Liver (tissue), 3 donors: ENCODE data around the gene PDCD2L.
"Not testable (repeated sequence)": the region's sequence is repeated elsewhere in the genome, so short reads cannot be mapped to it uniquely, and the experiment has no call there.

Experiments used
- CTCF ChIP-seq: fragments of 150-350 bp; IDR thresholded peaks from 2 replicates; pipeline ENCODE4 v1.5.1; 2017; ENCODE audit warnings: improper control_type of control experiment, low read depth, low read length; ENCODE audit not compliant: missing input control
- FOXA1 ChIP-seq: IDR thresholded peaks from 2 replicates; pipeline ENCODE4 v1.6.1; 2016; ENCODE audit warnings: antibody characterized with exemption
- GABPA ChIP-seq, 2 donors: IDR thresholded peaks in 1 of 2; conservative IDR thresholded peaks in 1 of 2; 2 replicates each; pipeline ENCODE4 v1.6.1; 2016; ENCODE audit warnings: antibody characterized with exemption in 2 of 2, mild to moderate bottlenecking in 1 of 2, moderate library complexity in 1 of 2
- HNF4A ChIP-seq, 2 donors: conservative IDR thresholded peaks; 2 replicates each; pipeline ENCODE4 v1.6.1; 2016; ENCODE audit warnings: antibody characterized with exemption in 2 of 2, mild to moderate bottlenecking in 2 of 2
- MAX ChIP-seq: IDR thresholded peaks from 2 replicates; pipeline ENCODE4 v1.6.1; 2016; ENCODE audit warnings: antibody characterized with exemption
- REST ChIP-seq: IDR thresholded peaks from 2 replicates; pipeline ENCODE4 v1.6.1; 2016; ENCODE audit warnings: antibody characterized with exemption, mild to moderate bottlenecking
- RXRA ChIP-seq, 2 donors: IDR thresholded peaks; 2 replicates each; pipeline ENCODE4 v1.6.1; 2017 to 2018; ENCODE audit warnings: antibody characterized with exemption in 2 of 2, mild to moderate bottlenecking in 1 of 2
- SP1 ChIP-seq: IDR thresholded peaks from 2 replicates; pipeline ENCODE4 v1.6.1; 2018; ENCODE audit warnings: antibody characterized with exemption, mild to moderate bottlenecking
- TAF1 ChIP-seq: conservative IDR thresholded peaks from 2 replicates; pipeline ENCODE4 v1.6.1; 2016; ENCODE audit warnings: antibody characterized with exemption, mild to moderate bottlenecking
- YY1 ChIP-seq: IDR thresholded peaks from 2 replicates; pipeline ENCODE4 v1.6.1; 2016; ENCODE audit warnings: antibody characterized with exemption, mild to moderate bottlenecking
- donor health status: healthy.
- donor health status: healthy.

- TF ChIP-seq CTCF; FOXA1; TAF1; SP1; REST; HNF4A (conservative IDR thresholded peaks at IDR 0.05); RXRA (IDR thresholded peaks at IDR 0.05); YY1; MAX; GABPA (IDR thresholded peaks at IDR 0.05 in 1 of 2, conservative IDR thresholded peaks at IDR 0.05 in 1 of 2): not testable (repeated sequence)
Observed at GRCh38 chr19:34455783-34456480, 51.7 kb downstream of the PDCD2L start.
